HG03103 (cell line): ENCODE measurements around the gene SLC4A2.

Experiments
- ATAC-seq: cut with Tn5 transposase; IDR thresholded peaks from one replicate; pipeline ENCODE4 v1.9.1; 2021; ENCODE audit warnings: low read depth; ENCODE audit not compliant: unreplicated experiment

SLC4A2 gene

DNA sequence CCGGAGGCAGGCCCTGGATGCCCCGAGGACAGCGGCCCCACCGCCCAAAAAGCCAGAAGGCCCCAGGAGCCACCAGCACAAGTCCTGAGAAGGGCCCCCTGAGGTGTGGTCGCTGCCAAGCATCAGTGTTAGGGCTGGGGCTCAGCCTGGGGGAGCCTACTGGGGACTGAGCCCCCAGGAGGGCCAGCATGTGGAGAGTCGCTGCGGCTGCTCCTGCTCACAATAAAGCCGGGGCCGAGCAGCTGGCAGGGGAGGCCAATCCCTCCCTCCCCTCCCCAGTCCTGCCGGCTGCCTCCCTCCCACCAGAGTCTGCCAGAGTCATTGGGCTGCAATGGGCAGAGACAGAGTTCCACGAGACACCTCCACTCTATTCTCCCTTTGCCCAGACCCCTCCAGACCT is 14.1 kb upstream of the SLC4A2 start:
- no peak for ATAC-seq

DNA sequence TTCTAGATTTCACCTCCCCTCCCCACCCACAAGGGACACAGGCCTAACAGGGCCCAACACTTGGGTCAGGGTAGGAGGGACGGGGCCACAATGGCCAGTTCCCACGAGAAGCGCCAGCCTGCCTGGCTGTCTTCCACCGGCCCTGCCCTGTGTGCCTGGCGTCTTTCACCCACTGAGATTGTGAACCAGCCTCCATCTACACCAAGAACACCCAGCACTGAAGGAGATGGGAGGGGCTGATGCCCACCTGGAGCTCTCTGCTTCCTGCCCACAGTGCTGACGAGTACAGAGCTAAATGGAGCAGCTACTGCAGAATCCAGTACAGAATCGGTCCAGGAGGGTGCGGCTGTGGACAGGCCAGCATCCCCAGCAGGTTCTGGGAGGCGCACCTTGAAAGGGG is 13.4 kb upstream of the SLC4A2 start:
- no peak for ATAC-seq

- ATAC-seq = no peak
Measured at GRCh38 chr7:151046603-151047573, 12.5 kb upstream of the SLC4A2 start.

DNA sequence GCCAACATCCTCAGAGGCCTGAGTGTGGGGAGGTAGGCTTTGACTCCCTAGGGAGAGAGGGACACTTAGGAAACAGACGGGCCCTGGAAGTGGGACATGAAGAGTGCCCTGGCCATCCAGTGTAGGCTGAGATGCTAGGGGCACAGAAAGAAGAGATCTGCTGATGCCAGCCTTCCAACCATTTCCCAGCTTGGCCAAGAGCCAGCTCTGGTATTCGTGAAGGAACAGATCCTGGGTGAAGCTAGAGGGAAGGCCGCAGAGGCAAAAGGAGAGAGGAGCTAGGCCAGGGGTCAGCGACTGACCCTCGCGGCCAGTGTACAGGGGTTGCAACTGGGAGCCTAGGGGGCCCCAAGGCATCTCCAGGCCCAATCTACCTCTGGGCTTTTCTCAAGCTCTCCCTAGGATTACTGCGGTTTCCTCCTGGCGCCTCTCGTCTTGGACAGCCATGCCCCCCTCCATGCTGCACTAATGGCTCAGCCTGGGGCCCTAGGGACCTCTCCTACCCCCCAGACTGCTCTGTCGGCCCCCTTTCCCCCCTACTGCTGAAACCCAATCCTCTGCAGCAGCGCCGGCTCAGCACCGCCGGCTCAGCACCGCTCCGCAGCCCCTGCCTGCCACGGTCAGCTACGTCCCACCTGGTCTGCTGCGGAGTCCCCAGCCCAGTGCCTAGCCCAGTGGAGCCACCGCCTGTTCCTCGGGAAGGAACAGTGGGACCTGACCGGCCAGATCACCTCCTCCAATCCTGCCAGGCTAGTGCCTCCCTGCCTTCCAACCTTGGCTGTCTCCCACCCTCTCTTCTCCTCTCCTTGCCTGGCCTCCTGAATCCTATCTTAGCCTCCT is 11.2 kb upstream of the SLC4A2 start, which contains the start of gene ASIC3:
ASIC3 (plus strand) TSS at position 556 of the 840 bp plus-strand sequence. CDS start 355 bp downstream, outside the sequence.
- ATAC-seq = no peak

- ATAC-seq = no peak
Measured at GRCh38 chr7:151048911-151049463, 10.4 kb upstream of the SLC4A2 start.

- no peak for ATAC-seq
Measured at GRCh38 chr7:151051108-151051507, 8.3 kb upstream of the SLC4A2 start.

GRCh38 chr7:151053096-151053495 is 6.3 kb upstream of the SLC4A2 start:
- no peak for ATAC-seq

DNA sequence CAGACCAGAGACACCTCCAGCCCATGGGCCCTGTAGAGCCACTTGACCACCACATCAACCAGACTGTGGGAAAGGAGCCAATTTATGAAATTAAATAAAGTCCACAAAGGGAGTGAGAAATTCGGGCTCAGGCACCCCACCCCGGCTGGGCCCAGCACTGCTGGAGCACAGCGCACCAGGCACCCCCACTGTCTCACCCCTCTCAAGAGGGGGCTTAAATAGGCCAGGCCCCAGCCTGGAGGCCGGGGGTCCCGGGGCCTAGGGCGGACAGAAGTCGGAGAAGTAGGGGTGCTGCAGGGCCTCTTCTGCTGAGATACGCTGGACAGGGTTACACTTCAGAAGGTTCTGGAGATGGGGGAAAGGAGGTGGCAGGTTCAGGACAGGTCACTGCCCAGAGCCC is 5.6 kb upstream of the SLC4A2 start:
- ATAC-seq = no peak

GRCh38 chr7:151056283-151056665 is 3.1 kb upstream of the SLC4A2 start:
- ATAC-seq = no peak

DNA sequence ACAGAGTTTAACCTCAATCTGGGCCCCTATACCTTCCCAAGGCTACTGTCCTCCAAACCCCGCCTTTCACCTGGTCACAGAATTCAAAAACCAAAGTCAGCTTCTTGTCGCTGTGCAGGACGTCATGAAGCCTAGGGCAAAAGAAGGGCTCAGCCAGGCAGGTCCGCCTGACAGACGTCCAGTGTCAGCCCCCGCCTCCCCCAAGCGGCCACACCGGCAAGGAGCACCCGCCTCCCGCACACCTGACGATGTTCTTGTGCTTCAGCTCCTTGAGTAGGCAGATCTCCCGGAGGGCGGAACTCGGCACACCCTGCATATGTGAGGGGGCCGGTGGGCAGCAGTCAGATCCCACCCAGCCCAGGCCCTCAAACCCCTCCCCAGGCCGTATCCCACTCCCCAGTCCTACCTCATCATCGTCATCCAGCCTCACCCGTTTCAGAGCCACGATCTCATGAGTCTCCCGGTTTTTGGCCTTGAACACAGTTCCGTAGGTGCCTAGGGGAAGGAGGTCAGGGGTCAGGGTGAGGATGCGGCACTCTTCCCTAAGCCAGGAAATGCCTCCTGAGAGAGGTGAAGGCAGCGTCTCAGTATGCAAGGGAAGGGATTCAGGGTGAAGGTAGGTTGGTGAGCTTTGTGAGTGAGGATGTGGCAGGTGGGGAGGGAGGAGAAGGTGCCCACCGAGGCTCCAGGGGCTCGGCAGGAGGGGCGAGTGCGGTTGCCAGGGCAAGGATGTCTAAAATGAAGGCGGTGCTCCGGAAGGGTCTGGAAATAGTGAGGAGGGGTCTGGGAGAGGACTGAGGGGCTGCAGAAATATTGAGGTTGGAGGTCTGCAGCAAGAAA is 2.5 kb upstream of the SLC4A2 start:
- no peak for ATAC-seq

DNA sequence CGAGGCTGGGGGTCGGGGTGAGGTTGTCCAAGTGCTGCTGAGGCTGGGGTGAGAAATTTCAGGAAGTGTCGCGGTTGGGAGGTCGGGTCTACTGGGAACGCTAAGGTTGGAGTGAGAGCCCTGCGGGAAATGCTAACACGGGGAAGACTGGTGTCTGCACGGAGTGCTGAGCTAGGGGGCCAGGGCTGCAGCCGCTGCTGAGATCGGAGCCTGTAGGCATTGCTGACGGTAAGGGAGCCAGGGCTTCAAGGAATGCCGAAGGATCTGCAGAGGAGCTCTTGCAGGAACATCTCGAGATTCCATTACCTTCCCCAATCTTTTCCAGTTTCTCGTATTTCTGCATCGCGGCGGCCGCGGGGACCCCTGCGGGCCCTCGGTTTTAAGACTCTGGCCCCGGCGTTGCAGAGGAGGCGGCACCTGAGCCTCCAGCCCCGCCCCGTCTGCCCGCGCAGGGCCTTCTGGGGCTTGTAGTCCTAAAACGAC is 1.8 kb upstream of the SLC4A2 start, which contains the start of gene CDK5:
CDK5 (minus strand) TSS at position 392 of the 483 bp plus-strand sequence; CDS start at position 343, 49 bp downstream.
- ATAC-seq = peak; percentile 8

GRCh38 chr7:151057989-151058780 is 1.2 kb upstream of the SLC4A2 start:
- ATAC-seq = peak; percentile 80

GRCh38 chr7:151058781-151059366 is 515 bp upstream of the SLC4A2 start:
- ATAC-seq = no peak

DNA sequence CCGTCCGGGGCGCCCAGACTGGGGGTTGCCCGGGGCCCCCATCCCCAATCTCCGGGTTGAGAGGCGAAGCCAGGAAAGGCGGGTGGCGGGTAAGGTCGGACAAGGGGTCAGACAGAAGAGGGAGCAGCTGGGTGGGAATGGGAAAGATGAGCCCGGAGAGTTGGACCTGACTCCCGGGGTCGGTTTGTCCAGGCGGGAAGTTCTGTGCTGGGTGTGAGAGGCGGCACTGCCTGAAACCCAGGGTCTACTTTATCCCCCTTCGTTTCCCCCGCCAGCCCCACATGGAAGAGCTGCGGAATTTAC is 675 bp downstream of the SLC4A2 start:
- ATAC-seq = no peak

DNA sequence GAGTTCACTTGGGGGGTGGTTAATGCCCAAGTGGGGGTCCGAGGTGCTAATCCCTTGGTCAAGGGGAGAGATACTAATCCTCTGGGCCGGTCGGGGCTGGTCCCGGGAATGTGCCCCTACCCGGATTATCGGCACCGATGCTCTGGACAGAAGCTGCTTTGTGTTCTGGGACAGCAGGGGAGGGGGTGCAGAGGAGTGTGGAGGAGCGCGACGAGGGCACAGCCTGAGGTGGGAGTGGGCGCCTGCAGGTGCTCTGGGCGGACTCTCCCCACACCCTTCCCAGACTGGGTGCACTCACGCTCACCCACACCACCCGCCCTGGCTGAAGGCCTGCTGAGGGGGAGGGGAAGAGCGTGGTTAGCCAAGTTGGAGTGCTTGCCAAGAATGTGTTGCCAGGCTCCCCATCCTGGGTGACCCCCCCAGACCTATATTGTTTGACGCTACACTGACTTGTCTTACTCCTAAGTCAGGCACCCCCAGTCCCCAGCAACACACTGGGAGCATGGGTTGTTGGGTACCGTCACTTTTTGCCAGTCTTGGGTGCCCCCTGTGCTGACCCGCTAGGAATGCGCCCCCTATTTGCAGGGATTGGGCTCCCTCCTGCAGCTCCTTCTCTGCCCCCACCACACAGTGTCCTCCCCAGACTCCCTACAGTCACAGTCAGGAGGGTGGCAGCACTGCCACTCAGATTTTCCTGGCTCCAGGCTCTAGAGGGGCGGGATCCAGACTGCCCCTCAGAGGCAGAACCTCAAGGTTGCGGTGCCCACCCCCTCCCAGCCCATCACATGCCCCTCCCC is 1.2 kb downstream of the SLC4A2 start:
- ATAC-seq = no peak

DNA sequence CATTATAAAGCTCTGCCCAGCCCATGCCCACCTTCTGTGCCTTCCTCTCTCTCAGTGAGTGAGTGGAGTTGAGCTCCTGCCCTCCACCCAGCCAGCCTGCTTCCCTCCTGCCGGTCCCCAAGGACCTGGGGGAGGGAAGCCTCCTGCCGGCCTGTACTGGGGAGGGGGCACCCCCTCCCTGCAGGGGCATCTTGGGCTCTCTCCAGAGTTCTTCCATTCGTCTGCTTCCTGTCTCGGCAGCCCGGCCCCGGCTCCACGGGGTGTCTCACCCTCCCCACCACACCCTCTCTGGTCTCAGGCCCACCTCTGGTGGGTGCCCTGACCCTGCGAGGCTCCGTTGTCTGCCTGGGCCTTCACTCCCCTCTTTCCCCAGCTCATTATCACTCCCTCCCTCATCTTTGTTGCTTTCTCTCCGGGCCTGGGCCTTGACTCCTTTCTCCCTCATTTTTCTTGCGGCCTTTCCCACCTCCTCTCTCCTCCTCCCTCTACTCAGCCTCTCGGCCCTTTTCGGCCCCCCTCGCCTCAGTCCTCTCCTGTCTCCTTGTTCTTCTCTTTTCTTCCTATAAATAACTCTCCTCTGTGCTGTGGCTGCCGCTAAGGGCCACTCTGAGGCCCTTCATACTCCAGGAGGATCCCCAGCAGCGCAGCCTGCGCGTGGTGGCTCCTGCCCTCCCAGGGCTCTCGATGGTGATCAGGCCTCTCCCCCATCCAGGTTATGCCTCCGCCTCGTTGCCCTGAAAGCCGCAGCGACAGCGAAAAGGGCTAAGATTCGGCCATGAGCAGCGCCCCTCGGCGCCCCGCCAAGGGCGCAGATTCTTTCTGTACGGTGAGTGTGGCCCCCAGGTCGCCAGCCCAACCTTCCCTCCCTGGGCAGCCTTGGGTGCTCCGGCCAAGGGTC is 2.1 kb downstream of the SLC4A2 start:
- ATAC-seq = no peak

DNA sequence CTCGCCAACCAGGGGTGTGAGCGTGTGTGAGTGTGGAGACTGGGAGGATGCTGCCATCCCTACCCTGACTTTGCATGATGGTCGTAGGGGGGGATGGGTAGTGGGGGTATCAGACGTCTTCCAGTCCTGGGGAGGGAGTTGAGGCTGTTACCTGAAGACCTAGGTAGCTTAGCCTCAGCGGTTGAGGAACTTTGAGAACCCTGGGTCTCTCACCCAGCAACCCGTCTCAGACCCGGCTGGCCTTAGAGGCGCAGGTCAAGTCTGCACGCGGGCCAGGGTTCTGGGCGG is 2.7 kb downstream of the SLC4A2 start:
- no peak for ATAC-seq
